Keratinocyte (primary cell): Measurements from ENCODE around the gene PRAF2.

Experiments used
- EZH2 ChIP-seq: IDR thresholded peaks from one replicate; pipeline ENCODE4 v1.6.1; 2012; ENCODE audit warnings: inconsistent platforms, mild to moderate bottlenecking, low read length, moderate library complexity
- TF ChIP-seq, protein P1 (sequence below), 3 experiments: IDR thresholded peaks in 1 of 3; conservative IDR thresholded peaks in 1 of 3; optimal IDR thresholded peaks in 1 of 3; 2 replicates in 2 of 3; 3 replicates in 1 of 3; pipeline versions ENCODE3 to v1.5.1; 2011; ENCODE audit warnings: low read length in 3 of 3, mild to moderate bottlenecking in 3 of 3, moderate library complexity in 2 of 3, control low read depth in 1 of 3, inconsistent platforms in 1 of 3; ENCODE audit not compliant: insufficient read depth in 2 of 3; ENCODE audit errors: extremely low read depth in 1 of 3

DNA sequence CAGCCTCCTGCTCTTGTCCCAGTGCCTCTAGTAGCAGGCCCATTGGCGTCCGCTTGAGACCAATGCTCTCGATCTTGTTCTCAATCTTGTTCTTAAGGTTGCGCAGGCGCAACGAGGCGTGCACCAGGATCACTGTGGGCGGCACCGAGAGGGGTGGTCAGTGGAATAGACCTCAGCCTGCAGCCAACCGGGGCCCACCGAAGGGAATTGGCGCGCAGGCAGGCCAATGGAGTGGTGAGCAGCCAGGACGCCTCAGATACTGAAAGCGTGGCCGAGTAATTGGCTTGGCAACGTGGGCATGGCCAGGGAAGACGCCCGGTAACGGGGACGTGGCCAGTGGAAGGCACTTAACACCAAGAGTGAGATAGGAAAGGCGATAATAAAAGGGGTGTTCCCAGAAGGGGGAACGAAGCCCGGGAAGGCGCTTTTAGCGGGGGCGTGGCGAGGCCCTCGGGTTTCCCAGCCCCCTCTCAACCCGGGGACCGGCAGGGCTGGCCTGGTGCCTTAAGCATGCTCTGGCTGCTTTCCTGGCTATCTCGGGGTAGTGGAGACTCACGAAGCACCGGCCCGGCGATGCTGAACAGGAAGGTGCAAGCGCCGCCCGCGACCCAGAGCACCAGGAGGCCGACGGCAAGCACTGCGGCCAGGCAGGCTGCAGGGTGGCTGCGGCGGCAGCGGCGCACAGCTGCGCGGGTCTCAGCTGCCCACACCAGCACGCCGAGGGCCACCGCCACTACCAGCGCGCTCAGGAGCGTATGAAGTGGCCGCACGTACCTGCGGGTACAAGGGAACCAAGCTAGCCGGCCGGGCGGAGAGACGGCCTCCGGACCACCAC lies 1.7 kb downstream of the PRAF2 start:
- TF ChIP-seq, protein P1, sequence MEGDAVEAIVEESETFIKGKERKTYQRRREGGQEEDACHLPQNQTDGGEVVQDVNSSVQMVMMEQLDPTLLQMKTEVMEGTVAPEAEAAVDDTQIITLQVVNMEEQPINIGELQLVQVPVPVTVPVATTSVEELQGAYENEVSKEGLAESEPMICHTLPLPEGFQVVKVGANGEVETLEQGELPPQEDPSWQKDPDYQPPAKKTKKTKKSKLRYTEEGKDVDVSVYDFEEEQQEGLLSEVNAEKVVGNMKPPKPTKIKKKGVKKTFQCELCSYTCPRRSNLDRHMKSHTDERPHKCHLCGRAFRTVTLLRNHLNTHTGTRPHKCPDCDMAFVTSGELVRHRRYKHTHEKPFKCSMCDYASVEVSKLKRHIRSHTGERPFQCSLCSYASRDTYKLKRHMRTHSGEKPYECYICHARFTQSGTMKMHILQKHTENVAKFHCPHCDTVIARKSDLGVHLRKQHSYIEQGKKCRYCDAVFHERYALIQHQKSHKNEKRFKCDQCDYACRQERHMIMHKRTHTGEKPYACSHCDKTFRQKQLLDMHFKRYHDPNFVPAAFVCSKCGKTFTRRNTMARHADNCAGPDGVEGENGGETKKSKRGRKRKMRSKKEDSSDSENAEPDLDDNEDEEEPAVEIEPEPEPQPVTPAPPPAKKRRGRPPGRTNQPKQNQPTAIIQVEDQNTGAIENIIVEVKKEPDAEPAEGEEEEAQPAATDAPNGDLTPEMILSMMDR (optimal IDR thresholded peaks at IDR 0.05 in 1 of 3, IDR thresholded peaks at IDR 0.05 in 1 of 3, conservative IDR thresholded peaks at IDR 0.05 in 1 of 3; ENCODE audit: extremely low read depth in 1 of 3, insufficient read depth in 2 of 3, low read length in 3 of 3) = no peak
- TF ChIP-seq EZH2 = no peak
